GM12892 (cell line): ENCODE results near the gene MZT2B.

Source experiments
- POLR2A ChIP-seq: IDR thresholded peaks from 2 replicates; pipeline ENCODE4 v1.6.1; 2011; ENCODE audit warnings: low read depth, low read length, control low read depth
- TAF1 ChIP-seq: IDR thresholded peaks from 2 replicates; pipeline ENCODE4 v1.6.1; 2011; ENCODE audit warnings: low read depth, mild to moderate bottlenecking, control low read depth, low read length, borderline replicate concordance

DNA sequence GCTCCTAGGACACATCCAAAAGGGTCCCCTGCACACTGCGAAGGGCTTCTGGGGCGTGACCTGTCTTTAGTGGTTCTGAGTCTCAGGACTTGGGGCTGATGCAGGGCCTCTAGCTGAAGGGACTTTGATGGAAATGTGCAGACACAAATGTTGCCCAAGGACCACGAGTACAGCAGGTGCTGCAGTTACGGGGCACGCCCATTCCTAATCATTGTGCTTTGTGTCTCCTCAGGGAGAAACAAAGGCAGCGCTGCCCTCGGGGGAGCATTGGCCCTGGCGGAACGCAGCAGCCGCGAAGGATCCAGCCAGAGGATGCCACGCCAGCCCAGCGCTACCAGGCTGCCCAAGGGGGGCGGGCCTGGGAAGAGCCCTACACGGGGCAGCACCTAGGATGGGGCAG is 8.2 kb downstream of the MZT2B start:
- no peak for TF ChIP-seq TAF1
- no peak for TF ChIP-seq POLR2A
